Aorta (tissue), 5 donors: ENCODE results near the gene FHIT. TPM values are rescaled to one million over a fixed set of nuclear protein-coding genes. Genes with fewer than 3 reads are reported as not detected.
"Not testable (repeated sequence)": the region's sequence is repeated elsewhere in the genome, so short reads cannot be mapped to it uniquely, and the experiment has no call there.

Source experiments
- ATAC-seq: fragments of 200-7000 bp; cut with Tn5 transposase; one replicate; pipeline ENCODE4 v1.9.1; 2022; ENCODE audit warnings: moderate library complexity; ENCODE audit not compliant: low FRiP score
- DNase-seq, 2 donors: peaks; one replicate each; pipeline ENCODE4 v3.0.0-alpha.2; 2020
- H3K27ac ChIP-seq, 2 donors: one replicate each; pipeline ENCODE4 v1.5.1; 2013; ENCODE audit warnings: low read length in 2 of 2, mild to moderate bottlenecking in 2 of 2, moderate library complexity in 2 of 2, control low read depth in 1 of 2, inconsistent platforms in 1 of 2, low read depth in 1 of 2
- H3K27me3 ChIP-seq, 2 donors: one replicate each; pipeline ENCODE4 v1.6.1; 2013; ENCODE audit warnings: control low read depth in 1 of 2, low read length in 1 of 2, mild to moderate bottlenecking in 1 of 2, moderate library complexity in 1 of 2; ENCODE audit not compliant: insufficient read depth in 2 of 2, control insufficient read depth in 1 of 2
- H3K36me3 ChIP-seq, 2 donors: one replicate each; pipeline ENCODE4 v1.6.1; 2013; ENCODE audit warnings: control low read depth in 1 of 2, low read length in 1 of 2, mild to moderate bottlenecking in 1 of 2; ENCODE audit not compliant: insufficient read depth in 2 of 2, control insufficient read depth in 1 of 2
- H3K4me1 ChIP-seq, 2 donors: one replicate each; pipeline ENCODE4 v1.6.1; 2013; ENCODE audit warnings: low read length in 2 of 2, control low read depth in 1 of 2, mild to moderate bottlenecking in 1 of 2, moderate library complexity in 1 of 2; ENCODE audit not compliant: insufficient read depth in 2 of 2, control insufficient read depth in 1 of 2
- H3K4me3 ChIP-seq, 2 donors: one replicate each; pipeline ENCODE4 v1.5.1; 2013; ENCODE audit warnings: low read length in 2 of 2, control low read depth in 1 of 2, mild to moderate bottlenecking in 1 of 2
- H3K9me3 ChIP-seq: one replicate; pipeline ENCODE4 v1.6.1; 2013; ENCODE audit warnings: mild to moderate bottlenecking, low read length; ENCODE audit not compliant: control insufficient read depth
- WGBS, 2 donors: extraction: QIAGEN DNeasy Blood & Tissue Kit; methylation state at CpG; one replicate each; pipeline ENCODE4 v1.1.7; 2013; 5-methylcytosine and 5-hydroxymethylcytosine counted together
- intact Hi-C, 2 donors: fragments of 100-400 bp; cut with DNase I; formaldehyde crosslinking; loops; one replicate each; pipeline versions ENCODE4 v1.14.2 to v1.15.0; 2022
- polyA plus RNA-seq, 2 donors: library from polyadenylated mRNA; stranded (reverse); fragments of 200-250 nt; gene quantifications; one replicate each; pipeline ENCODE4 v1.2.3, GENCODE V29; 2013
- total RNA-seq, 2 donors: library from RNA; stranded (reverse); fragmentation: NEBNext Ultra II Directional; extraction: Animal tissue kit (Norgen Biotek cat#: 25700); gene quantifications; one replicate each; pipeline ENCODE4 v1.2.1, GENCODE V29; 2021
- donor health status: healthy with polysubstance abuse.
- donor health status: Bipolar disorder and iron deficiency.
- donor health status: DM: no; HTN: no; CAD: no.
- donor health status: DM: no; HTN: no; CAD: no.
- donor health status: DM: yes; HTN: yes; CAD: no.

The FHIT gene
- total and polyA plus RNA-seq, 4 donors = 1.1 to 9.2 (median 3.0) TPM

DNA sequence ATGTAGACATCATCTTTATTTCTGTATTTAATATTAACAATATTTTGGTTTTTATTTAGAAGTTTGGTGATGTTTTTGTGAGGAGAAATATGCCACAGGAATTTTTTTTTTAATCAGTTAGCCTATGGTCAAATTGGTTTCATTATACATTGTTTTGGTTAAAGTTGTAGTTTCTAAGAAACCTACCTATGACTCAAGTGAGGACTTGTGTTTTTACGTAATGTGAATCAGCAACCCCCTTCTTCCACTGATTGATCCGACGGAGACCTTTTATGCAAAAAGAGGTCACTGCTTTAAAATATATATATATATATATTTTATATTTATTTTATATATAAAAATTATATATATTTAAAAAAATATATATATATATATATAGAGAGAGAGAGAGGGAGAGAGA, 698.1 kb downstream of the FHIT start:
- no peak overlapping the region for H3K27ac ChIP-seq
- no peak for DNase-seq
- peaks cover 0 to 5% of the 10 kb centered on the region in 2 donors for H3K4me1 ChIP-seq
- no peak for ATAC-seq
- H3K36me3 ChIP-seq = no peaks in the 10 kb centered on the region
- intact Hi-C loops = no loop called here
- no peak overlapping the region for H3K4me3 ChIP-seq
- H3K9me3 ChIP-seq = no peaks in the 10 kb centered on the region
- no peaks in the 10 kb centered on the region for H3K27me3 ChIP-seq
- 94 to 96% methylated on average over 3 of the region's 3 CpGs for WGBS, 2 donors

DNA sequence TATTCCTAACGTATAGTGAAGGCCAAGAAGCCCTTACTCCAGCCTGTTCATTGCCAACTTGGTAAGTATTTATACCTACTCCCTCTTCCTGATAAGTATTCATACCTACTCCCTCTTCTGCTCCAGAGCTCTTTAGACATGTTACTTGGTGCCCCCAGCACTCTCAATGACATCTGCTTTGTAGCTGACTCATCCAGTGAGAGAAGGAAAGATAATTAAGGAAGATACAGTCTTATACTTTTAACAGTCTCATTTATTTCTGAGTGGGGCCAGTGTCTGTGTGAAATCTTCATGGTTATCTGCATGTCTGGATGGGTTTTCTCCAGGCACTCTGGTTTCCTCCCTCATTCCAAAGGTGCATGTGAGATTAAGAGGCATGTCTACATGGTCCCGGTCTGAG, 698.7 kb downstream of the FHIT start:
- peaks cover 0 to 5% of the 10 kb centered on the region in 2 donors for H3K4me1 ChIP-seq
- 78 to 88% methylated on average over 2 of the region's 2 CpGs for WGBS, 2 donors
- intact Hi-C loops = no loop called here
- no peak overlapping the region for H3K4me3 ChIP-seq
- DNase-seq = no peak
- H3K27ac ChIP-seq = no peak overlapping the region
- ATAC-seq = no peak
- H3K36me3 ChIP-seq = no peaks in the 10 kb centered on the region
- no peaks in the 10 kb centered on the region for H3K27me3 ChIP-seq
- no peaks in the 10 kb centered on the region for H3K9me3 ChIP-seq

DNA sequence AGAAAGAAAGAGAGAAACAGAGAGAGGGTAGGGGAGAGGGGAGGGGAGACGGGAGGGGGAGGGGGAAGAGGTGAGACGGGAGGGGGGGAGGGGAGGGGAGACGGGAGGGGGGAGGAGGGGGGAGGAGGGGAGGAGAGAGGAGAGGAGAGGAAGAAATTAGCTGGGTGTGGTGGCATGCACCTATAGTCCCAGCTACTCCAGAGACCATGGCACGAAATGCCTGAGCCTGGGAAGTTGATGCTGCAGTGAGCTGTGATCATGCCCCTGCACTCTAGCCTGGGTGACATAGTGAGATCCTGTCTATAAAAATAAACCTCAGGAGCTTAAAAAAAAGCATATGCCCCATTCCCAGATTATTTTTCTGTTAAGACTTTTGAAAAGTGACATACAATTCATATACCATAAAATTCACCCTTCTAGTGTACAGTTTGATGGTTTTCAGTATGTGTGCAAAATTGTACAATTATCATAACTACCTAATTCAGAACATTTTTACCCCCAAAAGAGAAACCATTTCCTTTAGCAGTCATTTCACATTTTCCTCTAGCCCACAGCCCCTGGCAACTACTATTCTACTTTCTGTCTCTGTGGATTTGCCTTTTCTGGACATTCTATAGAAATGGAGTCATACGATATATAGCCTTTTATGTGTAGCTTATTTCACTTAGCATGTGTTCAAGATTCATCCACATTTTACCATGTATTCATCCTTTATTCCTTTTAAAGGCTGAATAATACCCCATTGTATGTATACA, 699.6 kb downstream of the FHIT start:
- no peaks in the 10 kb centered on the region for H3K27me3 ChIP-seq
- H3K27ac ChIP-seq = no peak overlapping the region
- no peaks in the 10 kb centered on the region for H3K9me3 ChIP-seq
- WGBS, 2 donors = 95 to 97% methylated on average over 2 of the region's 5 CpGs
- H3K36me3 ChIP-seq = no peaks in the 10 kb centered on the region
- ATAC-seq (no peak), DNase-seq (no peak)
- no peak overlapping the region for H3K4me3 ChIP-seq
- H3K4me1 ChIP-seq = peaks cover 0 to 5% of the 10 kb centered on the region in 2 donors
- intact Hi-C loops = no loop called here

- Histone ChIP-seq H3K4me3 (no peak overlapping the region), H3K27me3 (no peaks in the 10 kb centered on the region), H3K27ac (no peak overlapping the region), H3K36me3 (no peaks in the 10 kb centered on the region), H3K4me1 (peaks cover 0 to 5% of the 10 kb centered on the region in 2 donors), H3K9me3 (no peaks in the 10 kb centered on the region)
- ATAC-seq = no peak
- DNase-seq = no peak
- 57 to 61% methylated on average over 2 of the region's 2 CpGs for WGBS, 2 donors
- intact Hi-C loops = no loop called here
Observed at GRCh38 chr3:60549863-60550262, 701.4 kb downstream of the FHIT start.

GRCh38 chr3:60542995-60543394, 708.3 kb downstream of the FHIT start:
- DNase-seq (no peak), ATAC-seq (no peak)
- intact Hi-C loops = no loop called here
- no peaks in the 10 kb centered on the region for H3K9me3 ChIP-seq
- no peak overlapping the region for H3K27ac ChIP-seq
- no peaks in the 10 kb centered on the region for H3K27me3 ChIP-seq
- WGBS, 2 donors = 19% methylated on average over 3 of the region's 3 CpGs
- H3K4me1 ChIP-seq = no peaks in the 10 kb centered on the region
- no peaks in the 10 kb centered on the region for H3K36me3 ChIP-seq
- no peak overlapping the region for H3K4me3 ChIP-seq

- WGBS, 2 donors = 85 to 96% methylated on average over 2 of the region's 2 CpGs
- H3K27me3 ChIP-seq, H3K4me1 ChIP-seq, intact Hi-C loops, H3K9me3 ChIP-seq, H3K36me3 ChIP-seq, H3K27ac ChIP-seq, H3K4me3 ChIP-seq, ATAC-seq, DNase-seq: not testable (repeated sequence)
Observed at GRCh38 chr3:60539394-60539793, 711.9 kb downstream of the FHIT start.

DNA sequence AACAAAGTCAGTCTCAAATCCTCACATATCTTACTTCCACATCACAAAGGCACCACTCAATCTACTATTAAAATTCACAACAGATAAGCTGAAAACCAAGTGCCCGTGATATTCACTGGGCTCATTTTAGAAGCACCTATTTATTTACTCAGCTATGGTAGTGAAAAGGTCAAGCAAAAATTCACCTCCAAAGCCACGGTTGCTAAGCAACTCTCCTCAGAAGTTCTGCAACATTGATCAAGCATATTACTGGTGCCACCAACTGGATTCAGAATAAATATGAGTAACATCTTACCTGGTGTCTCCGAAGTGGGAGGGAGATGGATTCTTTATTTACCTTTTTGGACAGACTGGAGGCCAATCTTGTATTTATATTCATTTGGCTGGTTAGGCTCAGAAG, 714.8 kb downstream of the FHIT start:
- ATAC-seq (no peak), DNase-seq (no peak)
- Histone ChIP-seq H3K4me3 (no peak overlapping the region), H3K9me3 (no peaks in the 10 kb centered on the region), H3K27me3 (no peaks in the 10 kb centered on the region), H3K4me1 (no peaks in the 10 kb centered on the region), H3K27ac (no peak overlapping the region), H3K36me3 (no peaks in the 10 kb centered on the region)
- intact Hi-C loops = no loop called here
- WGBS, 2 donors = 82 to 85% methylated on average over 3 of the region's 3 CpGs

DNA sequence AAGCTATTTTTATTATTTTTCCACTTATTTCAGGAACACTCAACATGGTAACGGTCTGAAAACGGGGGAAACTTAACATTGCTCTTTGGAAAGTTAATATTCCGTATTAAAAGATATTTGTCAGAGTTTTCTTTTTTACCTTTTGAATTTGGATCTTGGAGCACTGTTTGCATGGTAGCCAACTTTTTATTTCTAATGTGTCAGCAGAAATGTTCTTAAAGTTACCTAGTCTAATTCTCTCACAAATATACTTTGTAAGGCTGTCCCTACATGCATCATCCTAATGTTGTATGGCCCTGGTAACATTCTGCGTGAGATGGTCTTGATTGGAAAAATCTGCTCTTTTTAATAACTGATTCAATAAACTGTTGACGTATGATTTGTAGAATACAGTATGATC, 719.5 kb downstream of the FHIT start:
- WGBS, 2 donors = 94 to 95% methylated on average over 5 of the region's 5 CpGs
- no peaks in the 10 kb centered on the region for H3K27me3 ChIP-seq
- DNase-seq (no peak), ATAC-seq (no peak)
- no peak overlapping the region for H3K4me3 ChIP-seq
- no peak overlapping the region for H3K27ac ChIP-seq
- H3K36me3 ChIP-seq = no peaks in the 10 kb centered on the region
- intact Hi-C loops = no loop called here
- H3K4me1 ChIP-seq = no peaks in the 10 kb centered on the region
- H3K9me3 ChIP-seq = no peaks in the 10 kb centered on the region

DNA sequence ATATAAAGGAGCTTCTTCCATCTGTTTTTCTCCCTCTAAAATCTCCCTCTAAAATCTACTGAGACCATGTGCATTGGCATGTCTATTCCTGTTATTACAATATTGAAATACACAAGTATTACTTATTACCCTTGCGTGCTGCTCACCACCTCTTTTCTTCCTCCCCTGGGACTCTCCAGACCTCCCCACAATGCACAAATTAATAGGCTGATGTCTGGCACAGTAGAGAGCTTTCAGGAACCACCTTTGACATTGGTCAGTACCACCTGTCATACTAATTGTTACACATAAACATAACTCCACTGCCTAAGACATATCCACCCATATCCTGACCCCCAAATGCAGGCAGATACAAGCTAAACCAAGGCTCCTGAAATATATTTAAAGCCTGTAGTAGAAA, 722.6 kb downstream of the FHIT start:
- intact Hi-C loops = no loop called here
- Histone ChIP-seq H3K9me3 (no peaks in the 10 kb centered on the region), H3K36me3 (no peaks in the 10 kb centered on the region), H3K4me3 (no peak overlapping the region), H3K27me3 (no peaks in the 10 kb centered on the region), H3K27ac (no peak overlapping the region), H3K4me1 (no peaks in the 10 kb centered on the region)
- 85 to 89% methylated on average over 1 of the region's 1 CpG for WGBS, 2 donors
- no peak for ATAC-seq
- DNase-seq = no peak
